ENCODE data around the gene NPY5R.

Gene NPY5R

DNA sequence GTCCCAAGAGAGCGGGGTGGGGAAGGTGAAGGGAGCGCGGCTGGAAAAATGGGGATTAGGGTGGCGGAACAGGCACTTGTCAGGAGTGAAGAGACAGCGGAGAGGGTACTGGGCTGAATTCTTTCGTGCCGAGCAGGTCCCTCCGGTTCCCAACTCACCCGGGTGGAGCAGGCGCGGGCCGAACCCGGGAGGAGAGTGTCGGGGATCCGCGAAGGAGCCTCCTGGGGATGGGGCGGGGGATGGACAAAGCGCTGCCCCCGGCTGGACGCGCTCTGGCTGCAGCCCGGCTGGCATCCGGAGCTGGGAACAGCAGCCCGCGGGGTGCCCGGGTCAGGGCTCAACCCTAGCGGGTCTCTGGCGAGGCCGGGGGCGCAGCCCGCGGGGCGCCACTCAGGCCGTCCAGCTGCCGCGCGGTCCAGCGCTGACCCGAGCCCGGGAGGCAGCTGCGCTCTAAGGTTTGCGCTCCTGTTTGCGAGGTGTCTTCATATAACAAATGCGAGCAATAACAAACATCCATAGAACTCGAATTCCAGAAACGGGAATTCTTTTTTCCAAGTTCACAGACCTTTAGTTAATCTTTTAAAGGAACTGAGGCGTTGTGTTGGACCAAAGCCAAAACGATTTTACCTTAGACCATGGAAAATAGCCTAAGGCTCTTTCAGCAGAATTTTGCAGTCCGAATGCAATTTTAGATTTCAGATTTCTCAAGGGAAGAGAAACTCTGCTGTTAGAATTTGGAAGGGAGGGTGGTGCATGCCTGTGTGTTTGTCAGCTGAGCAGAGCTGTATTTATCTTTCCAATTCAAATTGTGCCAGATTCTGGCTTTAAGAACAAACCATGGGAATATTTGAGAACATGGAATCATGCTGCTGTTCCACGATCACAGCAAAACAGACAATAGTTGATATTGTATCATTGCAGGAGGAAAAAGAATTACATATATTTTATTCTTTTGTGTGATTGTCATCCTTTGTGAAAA lies 744 bp downstream of the NPY5R start:
- peak; percentile 21 for DNase-seq (ENCODE audit: low read depth)
- no peaks in the 10 kb centered on the region for H3K36me3 ChIP-seq (ENCODE audit: control insufficient read depth, insufficient read depth, low read length, severe bottlenecking)
- H3K9me3 ChIP-seq (ENCODE audit: control insufficient read depth, low read length): no peaks in the 10 kb centered on the region
- H3K9ac ChIP-seq (ENCODE audit: low read length): peak overlapping the region; percentile 68
- H3K4me1 ChIP-seq (ENCODE audit: control insufficient read depth, insufficient read depth, low read length): peaks cover 12% of the 10 kb centered on the region
- peaks cover 17% of the 10 kb centered on the region for H3K27me3 ChIP-seq (replicated peaks; ENCODE audit: control insufficient read depth, insufficient read depth, low read length)
- peak overlapping the region; percentile 77 for H3K4me3 ChIP-seq (ENCODE audit: low read length)

DNA sequence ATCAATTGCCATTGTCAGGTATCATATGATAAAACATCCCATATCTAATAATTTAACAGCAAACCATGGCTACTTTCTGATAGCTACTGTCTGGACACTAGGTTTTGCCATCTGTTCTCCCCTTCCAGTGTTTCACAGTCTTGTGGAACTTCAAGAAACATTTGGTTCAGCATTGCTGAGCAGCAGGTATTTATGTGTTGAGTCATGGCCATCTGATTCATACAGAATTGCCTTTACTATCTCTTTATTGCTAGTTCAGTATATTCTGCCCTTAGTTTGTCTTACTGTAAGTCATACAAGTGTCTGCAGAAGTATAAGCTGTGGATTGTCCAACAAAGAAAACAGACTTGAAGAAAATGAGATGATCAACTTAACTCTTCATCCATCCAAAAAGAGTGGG lies 7.0 kb downstream of the NPY5R start:
- Histone ChIP-seq H3K27me3 (replicated peaks; ENCODE audit: control insufficient read depth, insufficient read depth, low read length) (no peaks in the 10 kb centered on the region), H3K4me1 (ENCODE audit: control insufficient read depth, insufficient read depth, low read length) (no peaks in the 10 kb centered on the region), H3K9me3 (ENCODE audit: control insufficient read depth, low read length) (no peaks in the 10 kb centered on the region), H3K9ac (ENCODE audit: low read length) (no peak overlapping the region), H3K4me3 (ENCODE audit: low read length) (no peak overlapping the region), H3K36me3 (ENCODE audit: control insufficient read depth, insufficient read depth, low read length, severe bottlenecking) (no peaks in the 10 kb centered on the region)
- DNase-seq (ENCODE audit: low read depth): no peak

DNA sequence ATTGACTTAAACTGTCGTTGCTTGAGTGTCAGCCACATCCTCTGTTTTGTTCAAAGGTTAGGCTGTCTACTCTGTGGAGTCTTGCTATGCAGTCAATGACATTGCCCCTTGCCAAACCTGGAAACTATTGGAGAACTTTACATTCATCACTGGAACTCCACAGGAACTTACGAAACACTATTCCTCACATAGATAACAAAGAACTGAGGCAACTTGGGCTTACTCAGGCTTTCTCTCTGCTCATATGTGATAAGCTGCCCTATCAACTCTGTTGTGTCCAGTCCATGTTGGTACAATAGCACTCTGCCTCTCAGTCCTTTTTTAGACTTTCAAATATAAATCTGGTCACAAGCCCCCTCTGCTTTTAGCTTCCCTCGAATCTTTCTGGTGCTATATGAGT lies 9.4 kb downstream of the NPY5R start:
- Histone ChIP-seq H3K4me1 (ENCODE audit: control insufficient read depth, insufficient read depth, low read length) (no peaks in the 10 kb centered on the region), H3K27me3 (replicated peaks; ENCODE audit: control insufficient read depth, insufficient read depth, low read length) (no peaks in the 10 kb centered on the region), H3K36me3 (ENCODE audit: control insufficient read depth, insufficient read depth, low read length, severe bottlenecking) (no peaks in the 10 kb centered on the region), H3K9me3 (ENCODE audit: control insufficient read depth, low read length) (no peaks in the 10 kb centered on the region), H3K9ac (ENCODE audit: low read length) (no peak overlapping the region), H3K4me3 (ENCODE audit: low read length) (no peak overlapping the region)
- no peak for DNase-seq (ENCODE audit: low read depth)

DNA sequence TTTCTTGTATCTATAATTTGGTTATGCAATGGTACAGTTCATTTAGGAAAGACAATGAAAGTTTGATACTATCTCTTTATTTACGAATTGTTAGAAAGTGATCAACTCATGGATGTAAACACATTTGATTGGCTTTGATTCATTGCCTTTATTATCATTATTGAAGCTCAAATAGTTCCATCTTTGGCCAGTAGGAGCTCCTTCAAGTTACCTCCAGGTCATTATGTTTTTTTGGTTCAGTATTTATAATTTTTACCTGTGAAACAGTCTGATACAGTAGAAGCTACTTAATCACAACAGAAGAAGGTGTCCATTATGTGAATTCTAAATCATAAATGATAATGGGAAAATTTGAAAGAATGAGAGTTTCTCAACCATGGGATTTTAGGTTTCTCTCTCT lies 12.4 kb downstream of the NPY5R start:
- no peaks in the 10 kb centered on the region for H3K27me3 ChIP-seq (replicated peaks; ENCODE audit: control insufficient read depth, insufficient read depth, low read length)
- no peak overlapping the region for H3K9ac ChIP-seq (ENCODE audit: low read length)
- no peaks in the 10 kb centered on the region for H3K4me1 ChIP-seq (ENCODE audit: control insufficient read depth, insufficient read depth, low read length)
- no peaks in the 10 kb centered on the region for H3K9me3 ChIP-seq (ENCODE audit: control insufficient read depth, low read length)
- no peak for DNase-seq (ENCODE audit: low read depth)
- H3K4me3 ChIP-seq (ENCODE audit: low read length): no peak overlapping the region
- H3K36me3 ChIP-seq (ENCODE audit: control insufficient read depth, insufficient read depth, low read length, severe bottlenecking): no peaks in the 10 kb centered on the region

DNA sequence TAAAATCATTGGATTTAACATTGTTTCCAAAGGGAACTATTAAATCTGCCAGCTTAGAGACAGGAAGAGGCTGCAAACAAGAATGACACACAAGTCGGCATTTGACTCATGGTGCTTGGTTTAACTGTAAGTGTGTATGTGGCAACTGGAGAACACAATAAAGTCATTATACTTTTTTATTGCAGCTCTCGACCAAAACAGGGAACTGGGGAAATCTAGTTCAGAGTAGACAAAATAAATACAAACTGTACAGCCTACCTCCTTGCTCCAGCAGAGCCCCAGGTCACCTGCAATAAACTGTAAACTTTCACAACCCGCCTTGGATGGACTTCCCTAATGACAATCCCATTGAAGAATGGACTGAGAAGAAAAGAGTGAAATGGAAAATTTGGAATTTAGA lies 24.0 kb downstream of the NPY5R start:
- Histone ChIP-seq H3K4me3 (ENCODE audit: low read length) (no peak overlapping the region), H3K36me3 (ENCODE audit: control insufficient read depth, insufficient read depth, low read length, severe bottlenecking) (no peaks in the 10 kb centered on the region), H3K9ac (ENCODE audit: low read length) (no peak overlapping the region), H3K9me3 (ENCODE audit: control insufficient read depth, low read length) (no peaks in the 10 kb centered on the region), H3K4me1 (ENCODE audit: control insufficient read depth, insufficient read depth, low read length) (no peaks in the 10 kb centered on the region), H3K27me3 (replicated peaks; ENCODE audit: control insufficient read depth, insufficient read depth, low read length) (no peaks in the 10 kb centered on the region)
- no peak for DNase-seq (ENCODE audit: low read depth)

DNA sequence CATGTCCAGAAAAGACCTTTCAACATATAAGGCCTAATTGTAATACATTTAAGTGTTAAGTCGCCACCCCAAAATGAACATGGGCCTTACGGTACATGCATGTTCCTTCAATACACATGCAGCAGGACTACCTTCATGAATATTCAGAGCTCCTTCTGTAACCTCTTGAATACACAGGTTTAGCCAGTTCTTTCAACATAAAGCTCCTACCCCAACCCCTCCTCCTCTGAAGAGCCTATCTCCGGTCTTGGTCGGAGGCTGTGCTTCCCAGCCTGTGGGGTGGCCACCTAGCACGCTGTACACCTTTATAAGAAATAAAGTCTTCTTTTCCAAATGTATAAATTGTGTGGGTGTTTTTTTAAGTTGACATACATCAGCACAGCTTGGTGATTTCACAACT lies 28.3 kb downstream of the NPY5R start:
- no peak for DNase-seq (ENCODE audit: low read depth)
- Histone ChIP-seq H3K4me3 (ENCODE audit: low read length) (no peak overlapping the region), H3K27me3 (replicated peaks; ENCODE audit: control insufficient read depth, insufficient read depth, low read length) (no peaks in the 10 kb centered on the region), H3K9me3 (ENCODE audit: control insufficient read depth, low read length) (no peaks in the 10 kb centered on the region), H3K36me3 (ENCODE audit: control insufficient read depth, insufficient read depth, low read length, severe bottlenecking) (no peaks in the 10 kb centered on the region), H3K9ac (ENCODE audit: low read length) (no peak overlapping the region), H3K4me1 (ENCODE audit: control insufficient read depth, insufficient read depth, low read length) (no peaks in the 10 kb centered on the region)

DNA sequence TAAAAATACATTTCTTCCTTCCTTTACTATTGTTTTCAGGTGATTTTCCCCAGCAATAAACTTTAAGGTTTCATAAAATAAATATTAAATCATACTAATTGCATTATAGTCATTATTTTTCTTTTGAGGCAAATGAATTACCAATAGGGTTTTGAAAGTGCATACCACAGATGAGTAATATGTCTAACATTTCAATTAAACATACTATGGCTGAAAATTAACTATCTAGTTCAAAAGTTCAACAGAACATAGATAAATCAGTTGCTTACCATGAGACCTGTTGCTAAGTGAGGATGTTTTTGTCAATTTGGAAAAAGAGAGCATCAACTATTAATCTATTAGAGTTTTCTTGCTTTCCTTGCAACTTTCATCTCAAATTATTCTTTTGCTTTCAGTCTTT lies 35.0 kb downstream of the NPY5R start:
- DNase-seq (ENCODE audit: low read depth): no peak
- no peak overlapping the region for H3K9ac ChIP-seq (ENCODE audit: low read length)
- no peaks in the 10 kb centered on the region for H3K4me1 ChIP-seq (ENCODE audit: control insufficient read depth, insufficient read depth, low read length)
- H3K27me3 ChIP-seq (replicated peaks; ENCODE audit: control insufficient read depth, insufficient read depth, low read length): no peaks in the 10 kb centered on the region
- no peaks in the 10 kb centered on the region for H3K36me3 ChIP-seq (ENCODE audit: control insufficient read depth, insufficient read depth, low read length, severe bottlenecking)
- no peak overlapping the region for H3K4me3 ChIP-seq (ENCODE audit: low read length)
- no peaks in the 10 kb centered on the region for H3K9me3 ChIP-seq (ENCODE audit: control insufficient read depth, low read length)

DNA sequence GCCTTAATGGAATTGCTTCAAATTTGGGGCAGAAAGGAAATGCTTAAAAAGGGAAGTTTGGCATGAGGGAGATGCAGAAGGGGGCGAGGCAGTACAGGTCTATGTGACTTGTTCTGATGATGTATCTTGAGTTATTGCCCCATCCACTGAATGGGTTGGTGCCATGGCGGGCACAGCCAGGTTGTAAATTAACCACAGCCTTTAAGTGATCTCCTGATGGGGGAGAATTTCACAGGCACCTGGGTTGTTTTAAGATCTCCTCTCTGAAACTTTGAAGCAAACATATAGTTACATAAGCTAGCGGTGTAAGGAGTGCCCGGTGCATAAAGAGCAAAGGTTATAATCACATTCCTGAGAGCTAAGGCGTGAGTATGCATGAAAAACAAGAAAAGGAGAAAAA lies 37.0 kb downstream of the NPY5R start:
- H3K9me3 ChIP-seq (ENCODE audit: control insufficient read depth, low read length): no peaks in the 10 kb centered on the region
- no peaks in the 10 kb centered on the region for H3K4me1 ChIP-seq (ENCODE audit: control insufficient read depth, insufficient read depth, low read length)
- no peaks in the 10 kb centered on the region for H3K36me3 ChIP-seq (ENCODE audit: control insufficient read depth, insufficient read depth, low read length, severe bottlenecking)
- no peaks in the 10 kb centered on the region for H3K27me3 ChIP-seq (replicated peaks; ENCODE audit: control insufficient read depth, insufficient read depth, low read length)
- DNase-seq (ENCODE audit: low read depth): no peak
- H3K4me3 ChIP-seq (ENCODE audit: low read length): no peak overlapping the region
- no peak overlapping the region for H3K9ac ChIP-seq (ENCODE audit: low read length)

DNA sequence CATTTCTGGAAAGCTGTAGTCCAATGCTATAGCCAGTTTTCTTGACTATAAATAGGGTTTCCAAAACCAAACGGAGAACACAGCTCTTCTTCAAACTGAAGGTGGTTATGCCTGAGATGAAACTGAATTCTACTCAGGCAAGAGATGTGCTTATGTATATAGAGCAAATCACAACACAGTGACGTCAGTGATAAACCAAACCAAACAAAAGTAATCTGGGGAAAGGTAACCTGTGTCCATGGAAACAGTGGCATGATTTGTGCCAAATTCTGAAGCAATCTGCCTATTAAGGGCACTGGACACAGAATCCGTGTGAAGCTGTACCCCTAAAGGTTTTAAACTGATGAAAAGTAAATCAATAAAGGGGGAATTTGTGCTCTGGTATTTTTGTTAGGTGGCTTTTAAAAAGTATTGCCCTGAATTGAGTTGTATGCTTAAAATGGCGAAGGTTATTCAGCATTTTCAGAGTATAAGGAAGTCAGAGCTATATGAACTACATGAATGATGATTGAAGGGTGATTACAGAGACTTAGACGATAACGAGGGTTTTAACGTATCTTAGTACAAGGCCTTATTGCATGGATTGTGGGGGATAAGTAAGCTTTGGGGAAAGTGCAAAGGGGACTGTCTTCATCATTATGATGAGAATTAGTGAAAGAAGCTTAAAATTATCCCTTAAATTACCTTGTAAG lies 38.6 kb downstream of the NPY5R start:
- no peak for DNase-seq (ENCODE audit: low read depth)
- no peaks in the 10 kb centered on the region for H3K27me3 ChIP-seq (replicated peaks; ENCODE audit: control insufficient read depth, insufficient read depth, low read length)
- H3K9me3 ChIP-seq (ENCODE audit: control insufficient read depth, low read length): no peaks in the 10 kb centered on the region
- no peaks in the 10 kb centered on the region for H3K36me3 ChIP-seq (ENCODE audit: control insufficient read depth, insufficient read depth, low read length, severe bottlenecking)
- no peak overlapping the region for H3K9ac ChIP-seq (ENCODE audit: low read length)
- no peaks in the 10 kb centered on the region for H3K4me1 ChIP-seq (ENCODE audit: control insufficient read depth, insufficient read depth, low read length)
- no peak overlapping the region for H3K4me3 ChIP-seq (ENCODE audit: low read length)

DNA sequence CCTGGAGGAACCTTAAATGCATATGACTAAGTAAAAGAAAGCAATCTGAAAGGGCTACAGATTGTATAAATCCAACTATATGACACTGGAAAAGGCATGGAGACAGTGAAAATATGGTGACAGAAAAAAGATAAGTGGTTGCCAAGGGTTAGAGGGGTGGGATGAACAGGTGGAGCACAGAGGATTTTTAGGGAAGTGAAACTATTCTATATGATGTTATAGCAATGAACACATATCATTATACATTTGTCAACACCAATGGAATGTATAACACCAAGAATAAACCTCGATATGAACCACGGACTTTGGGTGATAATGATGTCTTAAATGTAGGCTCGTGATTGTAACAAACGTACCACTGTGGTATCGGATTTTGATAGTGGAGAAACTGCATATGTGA lies 40.7 kb downstream of the NPY5R start:
- H3K27me3 ChIP-seq (replicated peaks; ENCODE audit: control insufficient read depth, insufficient read depth, low read length): no peaks in the 10 kb centered on the region
- no peaks in the 10 kb centered on the region for H3K36me3 ChIP-seq (ENCODE audit: control insufficient read depth, insufficient read depth, low read length, severe bottlenecking)
- DNase-seq (ENCODE audit: low read depth): no peak
- no peaks in the 10 kb centered on the region for H3K9me3 ChIP-seq (ENCODE audit: control insufficient read depth, low read length)
- H3K9ac ChIP-seq (ENCODE audit: low read length): no peak overlapping the region
- H3K4me1 ChIP-seq (ENCODE audit: control insufficient read depth, insufficient read depth, low read length): no peaks in the 10 kb centered on the region
- H3K4me3 ChIP-seq (ENCODE audit: low read length): no peak overlapping the region

DNA sequence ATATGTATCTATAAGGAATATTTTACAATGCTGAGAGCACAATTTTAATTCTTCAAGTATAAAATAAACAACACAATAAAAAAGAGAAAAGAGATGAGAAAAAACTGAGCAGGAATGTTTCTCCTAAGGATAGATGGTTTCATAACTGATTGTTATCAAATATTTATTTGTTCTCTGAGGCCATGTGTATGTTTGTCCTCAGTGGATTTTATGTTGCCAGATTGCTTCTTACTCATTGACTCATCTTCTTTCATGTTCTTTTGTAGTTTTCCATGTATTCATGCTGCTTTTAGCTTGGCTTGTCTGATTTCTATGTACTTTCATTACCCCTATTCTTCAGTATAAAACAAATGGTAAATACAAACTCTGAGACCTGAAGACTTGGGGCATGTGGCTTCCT lies 41.2 kb downstream of the NPY5R start:
- Histone ChIP-seq H3K27me3 (replicated peaks; ENCODE audit: control insufficient read depth, insufficient read depth, low read length) (no peaks in the 10 kb centered on the region), H3K36me3 (ENCODE audit: control insufficient read depth, insufficient read depth, low read length, severe bottlenecking) (no peaks in the 10 kb centered on the region), H3K4me3 (ENCODE audit: low read length) (no peak overlapping the region)

More for the DNA sequence above, 41.2 kb downstream of the NPY5R start:
- no peak for DNase-seq (ENCODE audit: low read depth)
- Histone ChIP-seq H3K9ac (ENCODE audit: low read length) (no peak overlapping the region), H3K9me3 (ENCODE audit: control insufficient read depth, low read length) (no peaks in the 10 kb centered on the region), H3K4me1 (ENCODE audit: control insufficient read depth, insufficient read depth, low read length) (no peaks in the 10 kb centered on the region)
